K562 (cell line): ENCODE measurements around the gene VPS26A. TPM values are rescaled to one million over a fixed set of nuclear protein-coding genes. Genes with fewer than 3 reads are reported as not detected.

Source experiments
- ELF2 ChIP-seq: fragments of 250-450 bp; sonication (Bioruptor Pico); IDR thresholded peaks from 2 replicates; pipeline ENCODE4 v1.5.0; 2021; ENCODE audit warnings: mild to moderate bottlenecking
- ELF4 ChIP-seq: fragments of 450-650 bp; formaldehyde crosslinking; IDR thresholded peaks from 2 replicates; pipeline ENCODE4 v1.4.0; 2022; ENCODE audit warnings: missing genetic modification characterization
- FOXP1 ChIP-seq: sonication (generic); formaldehyde crosslinking; IDR thresholded peaks from 2 replicates; pipeline ENCODE4 v1.8.0; 2022; ENCODE audit warnings: mild to moderate bottlenecking, missing genetic modification reagents
- KDM4B ChIP-seq, 2 experiments: fragments of 450-650 bp in 1 of 2; sonication (generic) in 1 of 2; IDR thresholded peaks; 2 replicates each; pipeline ENCODE4 v1.6.1; 2016 to 2017; ENCODE audit warnings: borderline replicate concordance in 2 of 2, antibody characterized with exemption in 1 of 2, low read depth in 1 of 2, mild to moderate bottlenecking in 1 of 2
- MGA ChIP-seq: fragments of 450-650 bp; IDR thresholded peaks from 2 replicates; pipeline ENCODE4 v1.6.1; 2016; ENCODE audit warnings: mild to moderate bottlenecking, moderate library complexity
- NONO ChIP-seq, 2 experiments: fragments of 200-400 bp in 1 of 2; fragments of 450-650 bp in 1 of 2; formaldehyde crosslinking in 1 of 2; IDR thresholded peaks; 2 replicates each; pipeline ENCODE4 v1.6.1; 2017; ENCODE audit warnings: low read depth in 2 of 2, mild to moderate bottlenecking in 2 of 2, moderate library complexity in 2 of 2, low read length in 1 of 2
- SLC30A9 ChIP-seq: fragments of 250-450 bp; sonication (Bioruptor Pico); IDR thresholded peaks from 2 replicates; pipeline ENCODE4 v1.8.0; 2022; ENCODE audit warnings: mild to moderate bottlenecking, moderate library complexity
- TAF7 ChIP-seq: fragments of 450-650 bp; IDR thresholded peaks from 2 replicates; pipeline ENCODE4 v1.6.1; 2016; ENCODE audit warnings: missing genetic modification characterization, missing compliant biosample characterization
- ZFP91 ChIP-seq: sonication (generic); formaldehyde crosslinking; IDR thresholded peaks from 2 replicates; pipeline ENCODE4 v1.8.0; 2022; ENCODE audit warnings: mild to moderate bottlenecking, missing genetic modification reagents
- ZNF436 ChIP-seq: fragments of 250-450, 450-650 bp; sonication (Bioruptor Pico); formaldehyde crosslinking; IDR thresholded peaks from 2 replicates; pipeline ENCODE4 v1.7.0; 2020; ENCODE audit warnings: mild to moderate bottlenecking
- ZNF57 ChIP-seq: fragments of 450-650 bp; formaldehyde crosslinking; IDR thresholded peaks from 2 replicates; pipeline ENCODE4 v1.4.0; 2020; ENCODE audit warnings: mild to moderate bottlenecking, moderate library complexity
- ZNF655 ChIP-seq: fragments of 250-450 bp; sonication (Bioruptor Pico); IDR thresholded peaks from 2 replicates; pipeline ENCODE4 v1.5.0; 2021
- polyA plus RNA-seq, 8 experiments: library from polyadenylated mRNA; depleted of rRNA in 4 of 8; stranded (reverse) in 5 of 8; unstranded in 3 of 8; fragments of >200 nt; fragmentation: Nextera tagmentation in 2 of 8; fragmentation: Illumina TruSeq in 1 of 8; extraction: Ambion mirVana in 2 of 8; extraction: Trizol in 1 of 8; gene quantifications; 2 replicates each; pipeline versions ENCODE4 v1.2.1 to v1.2.3, GENCODE V29; 2011 to 2014; ENCODE audit warnings: inconsistent platforms in 1 of 8, missing spikeins in 1 of 8
- total RNA-seq, 7 experiments: library from RNA; depleted of rRNA in 6 of 7; stranded (reverse); fragments of >200 nt in 6 of 7; fragmentation: Illumina TruSeq in 2 of 7; extraction: Trizol in 2 of 7; gene quantifications; 2 replicates each; pipeline versions ENCODE4 v1.2.1 to v1.2.3, GENCODE V29; 2011 to 2021; ENCODE audit warnings: low replicate concordance in 1 of 7

VPS26A gene
- total and polyA plus RNA-seq, 9 of the 15 experiments (the other 6 are each of a cell fraction or from before 2014, with no cell fraction given): 47.1 to 137 (median 69.3) TPM

GRCh38 chr10:69215405-69216171, 91.6 kb downstream of the VPS26A start (continued):
- TF ChIP-seq ZNF655 (CRISPR knock-in tag) (no peak), SLC30A9 (CRISPR knock-in tag) (no peak), ELF4 (CRISPR knock-in tag) (no peak), TAF7 (tag) (no peak), MGA (no peak), ZNF436 (CRISPR knock-in tag) (no peak), FOXP1 (no peak), ZFP91 (CRISPR knock-in tag) (no peak), ZNF57 (CRISPR knock-in tag) (no peak), ELF2 (CRISPR knock-in tag) (no peak), NONO (IDR thresholded peaks at IDR 0.05; ENCODE audit: low read depth in 2 of 2, low read length in 1 of 2) (no peak), KDM4B (IDR thresholded peaks at IDR 0.05; ENCODE audit: borderline replicate concordance in 2 of 2, low read depth in 1 of 2) (no peak)
